HCT116 (cell line): Measurements from ENCODE around the gene FAM193A. TPM values are rescaled to one million over a fixed set of nuclear protein-coding genes. Genes with fewer than 3 reads are reported as not detected.

Experiments used
- ATAC-seq: fragments of 200-7000 bp; cut with Tn5 transposase; 2 replicates; pipeline ENCODE4 v1.9.1; 2020; ENCODE audit warnings: mild to moderate bottlenecking, moderate library complexity
- BruUV-seq: library from RNA; stranded (reverse); fragments of 400-500 nt; replicated peaks from 2 replicates; lab custom pipeline; 2021; lab: Mats Ljungman, UMichigan
- CTCF ChIA-PET: fragments of 300-600 bp; sonication (Branson Sonifier 250); formaldehyde crosslinking; loops from one replicate; lab custom pipeline; 2021; ENCODE audit warnings: antibody characterized with exemption; lab: Charles Lee
- POLR2A ChIA-PET: fragments of 300-600, 350-600 bp; sonication (Branson Sonifier 250); formaldehyde crosslinking; loops from one replicate; lab custom pipeline; 2021; ENCODE audit warnings: antibody characterized with exemption; lab: Charles Lee
- RAD21 ChIA-PET, 2 experiments: fragments of 300-600 bp; sonication (Branson Sonifier 250); formaldehyde crosslinking; loops; one replicate each; lab custom pipeline; 2023; ENCODE audit warnings: low total read pairs in 2 of 2; ENCODE audit not compliant: uncharacterized antibody in 2 of 2, unreplicated experiment in 2 of 2, low non-redundant PET in 1 of 2; lab: Charles Lee
- DNase-seq: peaks from one replicate; pipeline ENCODE4 v3.0.0-alpha.2; 2010; ENCODE audit warnings: low read depth, low spot score
- H2AFZ ChIP-seq: fragments of 200-600 bp; shearing (Covaris generic), sonication (generic); 2 replicates; pipeline ENCODE4 v1.6.1; 2017; ENCODE audit warnings: low read depth, mixed run types, mixed read lengths, antibody characterized with exemption, low read length; ENCODE audit not compliant: poor library complexity, severe bottlenecking
- H3K27ac ChIP-seq: 2 replicates; pipeline ENCODE4 v1.5.1; 2012; ENCODE audit warnings: low read depth, low read length
- H3K27me3 ChIP-seq: fragments of 200-600 bp; sonication (generic); 2 replicates; pipeline ENCODE4 v1.6.1; 2016; ENCODE audit warnings: mixed run types, low read length, mixed read lengths; ENCODE audit not compliant: insufficient read depth
- H3K36me3 ChIP-seq, 2 experiments: fragments of 200-500 bp in 1 of 2; fragments of 200-600 bp in 1 of 2; sonication (Bioruptor generic) in 1 of 2; sonication (generic) in 1 of 2; 2 replicates each; pipeline versions ENCODE4 v1.5.1 to v1.6.1; 2014 to 2016; ENCODE audit warnings: low read length in 2 of 2, inconsistent platforms in 1 of 2, mixed read lengths in 1 of 2, mixed run types in 1 of 2; ENCODE audit not compliant: insufficient read depth in 2 of 2, control insufficient read depth in 1 of 2
- H3K4me1 ChIP-seq, 2 experiments: fragments of 200-600 bp in 1 of 2; sonication (generic) in 1 of 2; 2 replicates each; pipeline versions ENCODE4 v1.5.1 to v1.6.1; 2012 to 2017; ENCODE audit warnings: low read length in 2 of 2, inconsistent platforms in 1 of 2, mild to moderate bottlenecking in 1 of 2, mixed read lengths in 1 of 2, mixed run types in 1 of 2, moderate library complexity in 1 of 2; ENCODE audit not compliant: insufficient read depth in 2 of 2, control insufficient read depth in 1 of 2
- H3K4me2 ChIP-seq: fragments of 200-600 bp; sonication (generic); 2 replicates; pipeline ENCODE4 v1.6.1; 2017; ENCODE audit warnings: mixed run types, low read length, mixed read lengths
- H3K4me3 ChIP-seq, 2 experiments: fragments of 200-600 bp in 1 of 2; sonication (generic) in 1 of 2; replicated peaks in 1 of 2; 2 replicates each; pipeline ENCODE4 v1.5.1; 2011 to 2016; ENCODE audit warnings: low read length in 2 of 2, control low read depth in 1 of 2, low read depth in 1 of 2, mild to moderate bottlenecking in 1 of 2, mixed read lengths in 1 of 2, mixed run types in 1 of 2
- H3K79me2 ChIP-seq: fragments of 200-600 bp; sonication (generic); 2 replicates; pipeline ENCODE4 v1.6.1; 2017; ENCODE audit warnings: mild to moderate bottlenecking, mixed run types, low read length, moderate library complexity, mixed read lengths; ENCODE audit not compliant: insufficient read depth
- H3K9ac ChIP-seq: fragments of 200-600 bp; sonication (generic); 2 replicates; pipeline ENCODE4 v1.6.1; 2016; ENCODE audit warnings: low read length, mixed read lengths
- H3K9me2 ChIP-seq: fragments of 200-600 bp; sonication (generic), shearing (Covaris generic); 2 replicates; pipeline ENCODE4 v1.6.1; 2017; ENCODE audit warnings: mixed run types, mild to moderate bottlenecking, moderate library complexity; ENCODE audit not compliant: insufficient read depth
- H3K9me3 ChIP-seq, 2 experiments: fragments of 200-500 bp in 1 of 2; fragments of 200-600 bp in 1 of 2; sonication (Bioruptor generic) in 1 of 2; sonication (generic) in 1 of 2; 2 replicates each; pipeline ENCODE4 v1.6.1; 2014 to 2017; ENCODE audit warnings: low read length in 2 of 2, mixed read lengths in 2 of 2, inconsistent platforms in 1 of 2, low read depth in 1 of 2, mild to moderate bottlenecking in 1 of 2, mixed run types in 1 of 2, moderate library complexity in 1 of 2; ENCODE audit not compliant: control insufficient read depth in 1 of 2, insufficient read depth in 1 of 2
- H4K20me1 ChIP-seq: fragments of 200-600 bp; sonication (generic), shearing (Covaris generic); 2 replicates; pipeline ENCODE4 v1.6.1; 2017; ENCODE audit warnings: mixed run types, mild to moderate bottlenecking, moderate library complexity; ENCODE audit not compliant: insufficient read depth
- CBX3 ChIP-seq: IDR thresholded peaks from 2 replicates; pipeline ENCODE4 v1.6.1; 2012; ENCODE audit warnings: low read depth
- CEBPB ChIP-seq: IDR thresholded peaks from 2 replicates; pipeline ENCODE4 v1.6.1; 2012; ENCODE audit warnings: low read depth
- CTCF ChIP-seq, 3 experiments: fragments of 200-600 bp in 1 of 3; sonication (generic) in 1 of 3; IDR thresholded peaks in 2 of 3; conservative IDR thresholded peaks in 1 of 3; 2 replicates each; pipeline ENCODE4 v1.5.1; 2012 to 2017; ENCODE audit warnings: low read depth in 2 of 3, low read length in 2 of 3, antibody characterized with exemption in 1 of 3, borderline replicate concordance in 1 of 3, control low read depth in 1 of 3, mild to moderate bottlenecking in 1 of 3, mixed read lengths in 1 of 3, mixed run types in 1 of 3, moderate library complexity in 1 of 3; ENCODE audit not compliant: insufficient read depth in 1 of 3
- EGR1 ChIP-seq: IDR thresholded peaks from 2 replicates; pipeline ENCODE4 v1.6.1; 2012; ENCODE audit warnings: low read depth
- EZH2 ChIP-seq: fragments of 200-600 bp; sonication (generic); IDR thresholded peaks from 2 replicates; pipeline ENCODE4 v1.6.1; 2017; ENCODE audit warnings: antibody characterized with exemption, mixed run types
- EZH2phosphoT487 ChIP-seq: fragments of 200-600 bp; IDR thresholded peaks from 2 replicates; pipeline ENCODE4 v1.6.1; 2018; ENCODE audit warnings: antibody characterized with exemption, borderline replicate concordance
- FOSL1 ChIP-seq: IDR thresholded peaks from 2 replicates; pipeline ENCODE4 v1.6.1; 2012; ENCODE audit warnings: low read depth
- JUND ChIP-seq: IDR thresholded peaks from 2 replicates; pipeline ENCODE4 v1.6.1; 2012
- MAX ChIP-seq: IDR thresholded peaks from 2 replicates; pipeline ENCODE4 v1.6.1; 2012
- POLR2A ChIP-seq: IDR thresholded peaks from 2 replicates; pipeline ENCODE4 v1.7.0; 2011; ENCODE audit warnings: borderline replicate concordance; ENCODE audit not compliant: insufficient read depth, insufficient read length; ENCODE audit errors: extremely low read depth
- REST ChIP-seq: IDR thresholded peaks from 2 replicates; pipeline ENCODE4 v1.6.1; 2012; ENCODE audit warnings: low read depth
- SIN3A ChIP-seq: IDR thresholded peaks from 2 replicates; pipeline ENCODE4 v1.6.1; 2012; ENCODE audit warnings: low read depth
- SP1 ChIP-seq: IDR thresholded peaks from 2 replicates; pipeline ENCODE4 v1.6.1; 2012; ENCODE audit warnings: low read depth
- YY1 ChIP-seq: IDR thresholded peaks from 2 replicates; pipeline ENCODE4 v1.6.1; 2011; ENCODE audit warnings: low read length, low read depth, moderate library complexity, mild to moderate bottlenecking; ENCODE audit not compliant: insufficient replicate concordance; ENCODE audit errors: extremely low read depth
- ZBTB33 ChIP-seq: IDR thresholded peaks from 2 replicates; pipeline ENCODE4 v1.6.1; 2011; ENCODE audit warnings: mild to moderate bottlenecking, low read length, moderate library complexity; ENCODE audit not compliant: insufficient replicate concordance; ENCODE audit errors: extremely low read depth
- ZFX ChIP-seq: fragments of 450-650 bp; IDR thresholded peaks from 2 replicates; pipeline ENCODE4 v1.6.1; 2017
- ZNF274 ChIP-seq: fragments of 200-500 bp; sonication (Bioruptor generic); IDR thresholded peaks from 2 replicates; pipeline ENCODE4 v1.6.1; 2014; ENCODE audit warnings: mild to moderate bottlenecking, low read depth, low read length, inconsistent platforms
- intact Hi-C: fragments of 100-400 bp; cut with micrococcal nuclease; formaldehyde crosslinking; loops from 2 replicates; pipeline ENCODE4 v1.10.0; 2022
- total RNA-seq: library from RNA; stranded (reverse); gene quantifications from one replicate; pipeline ENCODE4 v1.2.1, GENCODE V29; 2021; ENCODE audit not compliant: unreplicated experiment

Gene FAM193A
- total RNA-seq, 1 experiment from 2014 or later: 15.7 TPM

- Histone ChIP-seq H3K27ac (no peak overlapping the region), H4K20me1 (no peaks in the 10 kb centered on the region), H3K9me2 (no peaks in the 10 kb centered on the region), H3K9ac (no peak overlapping the region), H3K36me3 (peaks cover 7 to 10% of the 10 kb centered on the region in 2 experiments; a peak in 2 of 4 replicates), H3K79me2 (peaks cover 50% of the 10 kb centered on the region), H3K4me2 (no peak overlapping the region), H3K4me1 (no peaks in the 10 kb centered on the region), H3K9me3 (no peaks in the 10 kb centered on the region), H3K27me3 (no peaks in the 10 kb centered on the region), H2AFZ (no peak overlapping the region), H3K4me3 (no peak overlapping the region)
- RAD21 ChIA-PET: interaction anchor here in 1 of 2 experiments (0.6 kb wide), 1 partner anchor 9 kb away, joined by 3 read pairs; no protein-coding TSS in a partner anchor
- POLR2A ChIA-PET: no interaction called here
- ATAC-seq (no peak), DNase-seq (no peak)
- intact Hi-C loops: no loop called here
- TF ChIP-seq EGR1 (no peak), EZH2phosphoT487 (no peak), YY1 (no peak), JUND (no peak), FOSL1 (no peak), MAX (no peak), SIN3A (no peak), REST (no peak), CBX3 (no peak), EZH2 (no peak), CTCF (IDR thresholded peaks at IDR 0.05 in 2 of 3, conservative IDR thresholded peaks at IDR 0.05 in 1 of 3; ENCODE audit: borderline replicate concordance in 1 of 3, insufficient read depth in 1 of 3, low read depth in 2 of 3, low read length in 2 of 3) (no peak), ZFX (no peak), CEBPB (no peak), ZNF274 (no peak), SP1 (no peak), ZBTB33 (no peak), POLR2A (no peak)
- CTCF ChIA-PET: no interaction called here
- no TSS peak for BruUV-seq
These were observed 88.5 kb downstream of the FAM193A start for GRCh38 chr4:2624782-2625530.
